ENCODE data around the gene UBE2I.
"Not testable (repeated sequence)": the region's sequence is repeated elsewhere in the genome, so short reads cannot be mapped to it uniquely, and the experiment has no call there.

DNA sequence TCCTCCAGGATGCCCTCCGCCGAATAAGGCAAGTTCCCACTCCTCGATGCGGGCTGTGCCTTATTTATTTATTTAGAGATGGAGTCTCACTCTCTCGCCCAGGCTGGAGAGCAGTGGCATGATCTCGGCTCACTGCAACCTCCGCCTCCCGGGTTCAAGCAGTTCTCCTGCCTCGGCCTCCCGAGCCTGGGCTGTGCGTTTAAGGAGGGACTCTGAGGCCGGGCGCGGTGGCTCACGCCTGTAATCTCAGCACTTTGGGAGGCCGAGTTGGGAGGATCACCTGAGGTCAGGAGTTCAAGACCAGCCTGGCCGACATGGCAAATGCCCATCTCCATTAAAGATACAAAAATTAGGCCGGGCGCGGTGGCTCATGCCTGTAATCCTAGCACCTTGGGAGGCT is 18.7 kb downstream of the UBE2I start:
- not testable (repeated sequence) for TF ChIP-seq CTCF (IDR thresholded peaks at IDR 0.05); ZFX (IDR thresholded peaks at IDR 0.05; ENCODE audit: borderline replicate concordance)
